Stimulated activated CD4-positive, alpha-beta T cell treated with anti-CD3 and anti-CD28 coated beads, Interleukin-12 subunit alpha, Interleukin-12 subunit beta, amount 100 ng/mL, for 48 hours (primary cell): ENCODE measurements around the gene HOXD12.

ENCODE experiments used
- DNase-seq, 3 donors: peaks; one replicate each; pipeline ENCODE4 v3.0.0-alpha.2; 2020; ENCODE audit warnings: low read depth in 2 of 3, low spot score in 1 of 3

HOXD12 gene

GRCh38 chr2:176118601-176119339 lies 19.2 kb downstream of the HOXD12 start:
- no peak for DNase-seq

GRCh38 chr2:176120364-176121189 lies 21.0 kb downstream of the HOXD12 start:
- no peak for DNase-seq

GRCh38 chr2:176121190-176122051 lies 21.8 kb downstream of the HOXD12 start:
- no peak for DNase-seq

- no peak for DNase-seq
These were observed 22.6 kb downstream of the HOXD12 start for GRCh38 chr2:176122052-176122682.

- no peak for DNase-seq
These were observed 23.3 kb downstream of the HOXD12 start, which contains the start of gene HOXD9 for GRCh38 chr2:176122683-176123410. Gene HOXD9, plus strand, starts transcription at chr2:176122719. Its CDS starts 50 bp downstream, at chr2:176122769.

GRCh38 chr2:176123411-176124109 lies 24.0 kb downstream of the HOXD12 start:
- no peak for DNase-seq

GRCh38 chr2:176124110-176124946 lies 24.7 kb downstream of the HOXD12 start:
- no peak for DNase-seq

- no peak for DNase-seq
These were observed 25.6 kb downstream of the HOXD12 start for GRCh38 chr2:176124947-176125771.

- DNase-seq: no peak
These were observed 26.1 kb downstream of the HOXD12 start for GRCh38 chr2:176125772-176126054.

GRCh38 chr2:176126929-176127773 lies 27.6 kb downstream of the HOXD12 start:
- DNase-seq: peak in 2 of 3 donors; percentile 54 to 69

GRCh38 chr2:176127774-176128072 lies 28.1 kb downstream of the HOXD12 start:
- no peak for DNase-seq

- DNase-seq: no peak
These were observed 28.8 kb downstream of the HOXD12 start for GRCh38 chr2:176128172-176128981.

GRCh38 chr2:176128982-176129796 lies 29.6 kb downstream of the HOXD12 start, which contains the start of gene HOXD8:
Gene HOXD8, plus strand, starts transcription at chr2:176129705. Its CDS starts 662 bp downstream, at chr2:176130367.
- DNase-seq: no peak

- no peak for DNase-seq
These were observed 30.2 kb downstream of the HOXD12 start for GRCh38 chr2:176129813-176130146.

GRCh38 chr2:176130147-176130956 lies 30.8 kb downstream of the HOXD12 start:
- DNase-seq: no peak
